Fibroblast of the aortic adventitia (primary cell): ENCODE measurements around the gene ADGRE2. TPM values are rescaled to one million over a fixed set of nuclear protein-coding genes. Genes with fewer than 3 reads are reported as not detected.

Experiments used
- DNase-seq: peaks from one replicate; pipeline ENCODE4 v3.0.0-alpha.2; 2010; ENCODE audit warnings: low read depth
- H3K4me3 ChIP-seq: 2 replicates; pipeline ENCODE4 v1.5.1; 2011; ENCODE audit warnings: low read depth, mild to moderate bottlenecking, control low read depth, low read length, moderate library complexity
- CTCF ChIP-seq: IDR thresholded peaks from 2 replicates; pipeline ENCODE4 v1.5.1; 2011; ENCODE audit warnings: mild to moderate bottlenecking, low read length, control low read depth, inconsistent platforms; ENCODE audit not compliant: insufficient read depth
- total RNA-seq: library from RNA; depleted of rRNA; stranded (reverse); fragments of >200 nt; gene quantifications from 2 replicates; pipeline ENCODE4 v1.2.3, GENCODE V29; 2012; ENCODE audit warnings: low replicate concordance

The ADGRE2 gene
- total RNA-seq, 1 donor: 0.09 TPM

GRCh38 chr19:14772995-14773394, 5.4 kb downstream of the ADGRE2 start:
- DNase-seq: no peak
- no peak overlapping the region for H3K4me3 ChIP-seq
- no peak for TF ChIP-seq CTCF

GRCh38 chr19:14772467-14772866, 5.9 kb downstream of the ADGRE2 start:
- no peak overlapping the region for H3K4me3 ChIP-seq
- no peak for TF ChIP-seq CTCF
- no peak for DNase-seq

GRCh38 chr19:14770944-14771839, 7.2 kb downstream of the ADGRE2 start:
- no peak for DNase-seq
- H3K4me3 ChIP-seq: no peak overlapping the region
- no peak for TF ChIP-seq CTCF

GRCh38 chr19:14770136-14770535, 8.2 kb downstream of the ADGRE2 start:
- TF ChIP-seq CTCF: no peak
- DNase-seq: no peak

GRCh38 chr19:14769201-14769600, 9.2 kb downstream of the ADGRE2 start:
- no peak for DNase-seq
- no peak for TF ChIP-seq CTCF
- no peak overlapping the region for H3K4me3 ChIP-seq

More at GRCh38 chr19:14770136-14770535, 8.2 kb downstream of the ADGRE2 start:
- no peak overlapping the region for H3K4me3 ChIP-seq

- H3K4me3 ChIP-seq: no peak overlapping the region
- TF ChIP-seq CTCF: no peak
- no peak for DNase-seq
Observed at GRCh38 chr19:14768001-14768400, 10.4 kb downstream of the ADGRE2 start.
